ENCODE data around the gene MACROD2.

MACROD2 gene

DNA sequence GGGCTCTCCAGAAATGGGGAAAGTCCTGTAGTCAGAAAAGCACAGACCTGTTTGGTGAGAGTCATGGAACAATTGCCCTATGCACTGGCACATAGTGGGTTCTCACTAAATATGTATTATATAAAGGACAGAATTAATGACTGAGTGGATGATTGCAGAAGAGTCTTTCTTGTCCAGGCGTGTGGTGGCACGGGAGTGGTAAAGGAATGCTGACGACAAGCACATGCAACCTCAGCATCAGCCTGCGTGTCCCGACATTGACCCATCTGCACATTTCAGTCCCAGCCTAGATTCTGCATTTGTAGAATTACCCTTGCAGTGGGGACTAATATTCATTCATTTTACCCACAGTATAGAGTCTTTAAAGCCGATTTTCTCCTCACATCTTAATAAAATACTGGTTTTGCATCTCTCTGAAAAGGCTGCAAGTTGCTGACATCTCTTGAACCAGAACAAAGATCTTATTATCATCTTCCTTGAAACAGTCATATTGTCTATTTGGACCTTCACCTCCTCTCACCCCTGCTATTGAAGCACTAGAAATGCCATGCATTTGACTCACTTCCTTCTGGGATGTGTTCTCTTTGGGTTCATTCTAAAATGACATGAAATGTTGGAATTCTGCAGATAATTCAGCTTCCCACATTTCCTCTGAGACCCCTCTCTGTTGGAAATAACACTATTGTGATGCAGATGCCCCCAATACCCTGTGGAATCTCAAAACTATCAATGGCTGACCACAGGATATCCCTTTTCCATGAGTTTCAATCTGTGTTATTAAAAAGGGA lies 1225.7 kb downstream of the MACROD2 start:
- no peak for DNase-seq (ENCODE audit: low read depth in 2 of 2)

- no peak for DNase-seq (ENCODE audit: low read depth in 2 of 2)
Observed at GRCh38 chr20:15222502-15223330, 1227.4 kb downstream of the MACROD2 start.

- DNase-seq (ENCODE audit: low read depth in 2 of 2): no peak
Observed at GRCh38 chr20:15224199-15224598, 1228.9 kb downstream of the MACROD2 start.

DNA sequence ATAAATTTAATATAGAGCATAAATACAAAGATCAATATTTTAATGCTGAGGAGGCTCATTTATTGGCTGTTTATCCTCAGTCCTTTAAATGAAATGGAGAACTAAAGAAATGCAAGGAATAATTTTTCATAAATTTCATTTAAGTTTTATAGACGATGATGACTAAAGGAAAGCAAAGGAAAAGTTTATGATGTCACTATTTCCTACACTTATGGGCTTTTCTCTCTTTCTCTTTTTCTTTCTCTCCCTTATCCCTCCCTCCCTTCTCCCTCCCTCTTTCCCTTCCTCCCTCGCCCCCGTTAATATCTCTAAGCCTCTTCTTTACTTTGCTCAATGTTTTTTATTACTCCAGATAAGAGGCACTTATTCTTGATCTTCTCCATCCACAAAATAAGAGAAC lies 1231.8 kb downstream of the MACROD2 start:
- DNase-seq (ENCODE audit: low read depth in 2 of 2): no peak

DNA sequence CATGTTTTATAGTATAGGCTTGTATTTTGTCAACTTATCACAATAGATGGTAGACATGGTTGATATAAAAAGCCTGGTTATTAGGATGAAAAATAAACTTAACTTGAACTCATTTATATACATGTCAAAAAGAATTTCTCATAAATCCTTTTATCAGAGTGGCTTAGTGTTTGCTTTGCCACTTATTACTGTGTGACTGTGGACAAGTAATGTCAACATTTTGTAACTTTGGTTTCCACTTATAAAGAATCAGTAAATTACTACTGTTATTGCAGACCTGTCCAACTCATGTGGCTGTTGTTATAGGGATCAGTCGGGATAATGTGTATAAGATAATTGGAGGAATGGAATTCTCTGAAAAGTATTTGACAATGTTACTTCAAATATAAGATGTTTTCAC lies 1236.9 kb downstream of the MACROD2 start:
- no peak for DNase-seq (ENCODE audit: low read depth in 2 of 2)

DNA sequence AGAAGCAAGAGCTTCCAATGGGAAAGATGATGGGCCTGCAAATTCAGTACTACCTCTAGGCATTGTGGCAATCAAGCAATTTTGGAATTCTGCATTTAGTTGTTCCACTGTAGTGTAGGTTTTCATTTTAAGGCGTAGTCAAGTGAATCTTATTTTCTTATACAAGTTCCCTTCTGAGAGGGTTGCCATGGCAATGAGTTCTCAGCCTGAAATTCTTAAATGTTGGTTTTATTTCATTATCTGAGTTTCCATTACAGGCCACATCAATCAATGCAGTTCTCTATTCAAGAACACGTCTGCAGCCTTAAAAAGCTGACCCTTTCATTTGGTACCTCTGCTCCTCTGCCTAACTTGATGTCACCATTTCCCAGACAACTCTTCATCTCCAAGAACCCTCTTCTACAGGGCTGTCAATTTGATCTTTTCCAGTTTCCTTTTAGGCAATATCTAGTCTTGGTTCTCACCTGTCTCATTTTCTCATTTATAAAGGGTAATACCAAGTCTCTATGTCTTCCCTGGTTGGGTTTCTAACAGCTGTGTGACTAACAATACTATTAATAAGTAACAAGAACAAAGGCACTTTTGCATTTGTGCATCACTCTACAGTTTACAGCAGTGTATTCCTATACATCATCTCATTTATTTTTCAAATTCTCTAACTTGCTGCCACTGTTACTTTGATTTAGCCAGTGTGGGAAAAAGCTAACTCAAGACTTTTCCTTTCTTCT lies 1240.3 kb downstream of the MACROD2 start:
- DNase-seq (ENCODE audit: low read depth in 2 of 2): no peak

GRCh38 chr20:15236812-15237211 lies 1241.5 kb downstream of the MACROD2 start:
- DNase-seq (ENCODE audit: low read depth in 2 of 2): no peak

DNA sequence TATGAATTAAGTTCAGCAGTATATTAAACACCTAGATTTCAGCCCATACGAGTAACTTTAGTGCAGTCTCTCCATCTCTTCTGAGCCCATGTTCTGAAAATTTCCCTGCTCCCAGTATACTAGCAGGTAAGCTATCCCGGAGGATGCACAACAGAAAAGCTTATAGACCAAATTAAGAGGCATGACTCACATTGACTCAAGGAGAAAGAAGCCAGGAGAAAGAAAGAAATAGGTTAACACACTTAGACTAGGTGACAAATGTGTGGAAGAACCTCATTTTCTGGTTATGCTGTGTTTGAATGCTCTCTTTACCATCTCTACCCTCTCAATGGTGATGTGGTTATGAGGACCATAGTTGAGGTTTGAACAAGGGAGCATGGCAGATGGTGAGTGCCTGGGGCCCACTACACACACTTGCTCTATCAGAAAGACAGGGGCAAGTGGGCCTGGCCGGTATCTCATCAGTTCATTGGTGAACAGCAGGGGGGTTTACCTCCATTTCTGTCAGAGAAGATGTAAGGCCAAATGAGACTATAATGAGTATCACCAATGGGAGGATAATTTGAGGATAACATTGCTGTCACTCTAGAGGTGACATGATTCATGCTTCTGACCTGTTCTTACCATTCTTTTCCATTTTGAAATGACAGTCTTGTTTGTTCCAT lies 1244.4 kb downstream of the MACROD2 start:
- DNase-seq (ENCODE audit: low read depth in 2 of 2): no peak

DNA sequence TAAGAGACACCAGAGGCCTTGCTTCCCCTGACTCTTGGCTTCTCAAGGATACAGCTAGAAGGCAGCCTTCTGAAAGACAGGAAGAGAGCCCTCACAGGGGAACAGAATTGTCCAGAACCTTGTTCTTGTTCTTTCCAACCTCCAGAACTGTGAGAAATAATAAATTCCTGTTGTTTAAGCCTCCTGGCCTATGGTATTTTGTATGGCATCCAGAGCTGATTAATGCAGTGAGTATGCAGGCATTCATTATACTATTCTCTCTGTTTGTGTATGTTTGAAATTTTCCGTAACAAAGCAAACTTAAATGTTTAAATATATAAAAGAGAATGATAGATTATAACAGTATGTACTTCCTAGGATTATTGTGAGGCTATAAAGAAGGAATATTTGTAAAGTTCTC lies 1245.5 kb downstream of the MACROD2 start:
- no peak for DNase-seq (ENCODE audit: low read depth in 2 of 2)

DNA sequence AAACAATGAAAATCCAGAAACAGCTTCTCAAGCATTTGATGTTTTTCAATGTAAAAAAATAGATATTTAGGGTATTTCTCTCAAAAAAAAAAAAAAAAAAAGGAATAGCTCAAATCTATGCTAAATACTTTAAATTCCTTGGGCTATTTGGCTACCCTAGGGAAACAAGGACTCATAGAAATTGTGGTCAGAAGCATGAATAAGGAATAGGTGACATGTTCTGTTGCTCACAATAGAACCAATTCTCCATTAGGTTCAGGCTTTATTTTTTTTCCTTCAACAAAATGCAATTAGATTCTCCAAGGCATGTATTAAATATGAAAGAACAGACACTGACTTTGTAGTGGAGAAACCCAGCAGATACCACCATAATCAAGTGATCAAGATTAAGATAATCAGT lies 1246.4 kb downstream of the MACROD2 start:
- no peak for DNase-seq (ENCODE audit: low read depth in 2 of 2)

DNA sequence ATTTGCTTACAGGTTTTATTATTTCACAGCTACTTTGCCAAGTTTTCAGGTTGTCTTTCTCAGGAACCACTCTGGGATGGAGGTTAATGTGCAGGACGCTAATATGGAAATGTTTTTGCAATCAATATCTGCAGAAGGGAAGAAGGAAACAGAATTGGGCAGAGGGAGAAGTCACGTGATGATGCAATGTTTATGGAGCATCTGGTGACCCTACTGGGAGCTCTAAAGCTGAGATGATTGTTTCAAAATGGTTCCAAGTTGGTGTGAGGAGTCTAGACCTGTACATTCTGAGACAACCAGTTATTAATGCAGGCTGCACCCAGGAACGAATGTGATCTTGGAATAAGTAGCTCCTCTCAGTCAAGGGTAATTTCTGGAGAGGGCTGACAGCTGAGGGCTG lies 1247.5 kb downstream of the MACROD2 start:
- DNase-seq (ENCODE audit: low read depth in 2 of 2): no peak

DNA sequence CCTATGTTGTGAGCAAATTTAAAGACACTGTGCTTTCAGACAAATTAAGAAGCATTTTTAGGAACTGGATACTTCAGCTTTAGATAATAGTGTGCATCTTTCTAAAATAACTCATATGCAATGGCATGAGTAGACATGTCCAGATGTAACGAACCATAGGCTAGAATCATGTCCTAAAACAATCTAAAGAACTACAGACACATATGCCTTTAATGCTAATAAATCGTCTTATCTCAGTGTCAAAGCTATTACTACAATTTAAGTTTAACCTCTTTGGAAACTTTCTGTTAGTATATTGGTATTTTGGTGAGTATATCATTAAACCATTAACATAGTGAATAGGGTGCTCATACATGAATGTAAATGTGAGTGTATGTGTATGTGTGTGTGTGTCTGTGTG lies 1250.6 kb downstream of the MACROD2 start:
- DNase-seq (ENCODE audit: low read depth in 2 of 2): no peak

DNA sequence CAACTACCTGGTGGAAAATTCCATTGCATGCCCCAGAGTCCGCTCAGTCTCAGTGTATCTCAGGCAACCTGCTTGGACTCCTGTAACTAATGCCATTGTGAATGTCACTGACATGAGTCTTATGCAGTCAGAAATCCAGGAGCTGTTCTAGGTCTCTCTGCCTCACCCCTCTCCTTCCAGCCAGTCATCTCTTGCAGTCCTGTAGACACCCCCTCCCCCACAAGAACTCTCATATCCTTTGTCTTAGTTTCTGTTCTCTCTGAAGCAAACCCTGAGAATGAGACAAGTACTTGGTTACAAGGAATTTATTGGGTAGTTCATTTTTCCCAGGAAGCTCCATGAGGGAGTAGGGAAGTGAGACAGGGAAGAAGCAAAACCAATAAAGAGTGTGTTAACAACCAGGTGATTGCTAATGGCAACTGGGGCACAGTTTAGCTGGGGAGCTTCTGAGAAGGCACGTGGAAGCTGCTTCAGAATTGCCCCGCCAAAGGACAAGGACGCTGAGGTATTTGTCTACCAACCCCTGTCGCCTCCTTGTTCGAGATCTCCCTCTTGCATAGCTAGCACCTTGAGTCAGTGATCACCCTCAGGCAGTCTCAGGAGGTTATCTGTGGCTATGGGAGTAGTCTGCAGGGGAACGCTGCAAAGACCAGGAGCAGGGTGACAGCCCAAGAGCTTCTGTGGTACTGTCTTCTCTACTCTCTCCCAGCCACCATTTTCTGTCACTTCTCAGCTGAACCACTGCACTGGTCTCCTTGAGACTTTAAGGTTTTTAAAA lies 1253.5 kb downstream of the MACROD2 start:
- DNase-seq (ENCODE audit: low read depth in 2 of 2): no peak

GRCh38 chr20:15251171-15251570 lies 1255.9 kb downstream of the MACROD2 start:
- DNase-seq (ENCODE audit: low read depth in 2 of 2): no peak

- no peak for DNase-seq (ENCODE audit: low read depth in 2 of 2)
Observed at GRCh38 chr20:15252304-15252703, 1257.0 kb downstream of the MACROD2 start.

- no peak for DNase-seq (ENCODE audit: low read depth in 2 of 2)
Observed at GRCh38 chr20:15253431-15253830, 1258.1 kb downstream of the MACROD2 start.

- no peak for DNase-seq (ENCODE audit: low read depth in 2 of 2)
Observed at GRCh38 chr20:15256676-15257568, 1261.6 kb downstream of the MACROD2 start.

DNA sequence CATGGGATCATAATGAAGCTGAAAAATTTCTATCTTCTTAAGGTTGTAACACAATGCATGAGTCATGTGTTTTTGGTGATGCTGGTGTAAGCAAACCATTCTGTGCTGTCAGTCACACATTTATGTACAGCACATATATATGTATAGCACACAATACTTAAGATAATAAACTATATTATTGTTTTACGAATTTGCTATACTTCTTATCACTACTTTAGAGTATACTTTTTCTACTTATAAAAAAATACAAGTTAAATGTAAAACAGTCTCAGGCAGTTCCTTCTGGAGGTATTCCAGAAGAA lies 1262.2 kb downstream of the MACROD2 start:
- no peak for DNase-seq (ENCODE audit: low read depth in 2 of 2)

- DNase-seq (ENCODE audit: low read depth in 2 of 2): no peak
Observed at GRCh38 chr20:15265581-15266309, 1270.4 kb downstream of the MACROD2 start.

DNA sequence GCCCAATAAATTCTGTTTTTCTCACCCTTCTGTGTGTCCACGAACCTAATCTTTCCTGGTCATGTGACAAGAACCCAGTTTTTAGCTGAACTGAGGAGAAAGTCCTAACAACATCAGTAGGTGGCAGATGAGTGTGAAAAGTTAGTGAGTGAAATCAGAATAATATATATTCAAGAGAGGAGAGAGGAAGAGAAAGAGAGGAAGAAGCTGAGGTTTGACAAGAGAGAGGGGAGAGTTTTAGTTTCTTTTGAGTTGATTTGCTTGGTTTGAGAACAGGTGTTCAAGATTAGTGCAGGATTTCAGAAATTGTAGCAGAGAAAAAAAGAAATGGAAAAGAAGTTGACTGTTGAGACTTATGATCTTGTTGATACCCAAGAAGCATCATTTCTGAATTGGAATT lies 1272.6 kb downstream of the MACROD2 start:
- DNase-seq (ENCODE audit: low read depth in 2 of 2): no peak

Measured in stimulated activated CD8-positive, alpha-beta memory T cell treated with anti-CD3 and anti-CD28 coated beads, Interleukin-2, amount 100 ng/mL, for 1 hour (primary cell).